Jurkat, Clone E6-1 (cell line): Measurements from ENCODE around the gene CX3CR1. TPM values are rescaled to one million over a fixed set of nuclear protein-coding genes. Genes with fewer than 3 reads are reported as not detected.
"Not testable (repeated sequence)": the region's sequence is repeated elsewhere in the genome, so short reads cannot be mapped to it uniquely, and the experiment has no call there.

Source experiments
- DNase-seq: peaks from one replicate; pipeline ENCODE4 v3.0.0-alpha.2; 2011; ENCODE audit warnings: low read depth, low spot score
- H3K4me3 ChIP-seq: 2 replicates; pipeline ENCODE4 v1.5.1; 2011; ENCODE audit warnings: mild to moderate bottlenecking, low read length, control low read depth, moderate library complexity
- polyA plus RNA-seq: library from polyadenylated mRNA; unstranded; fragments of >200 nt; gene quantifications from one replicate; pipeline ENCODE4 v1.2.1, GENCODE V29; 2012; ENCODE audit warnings: missing spikeins; ENCODE audit not compliant: insufficient read length, insufficient read depth

The CX3CR1 gene
- polyA plus RNA-seq: not detected

DNA sequence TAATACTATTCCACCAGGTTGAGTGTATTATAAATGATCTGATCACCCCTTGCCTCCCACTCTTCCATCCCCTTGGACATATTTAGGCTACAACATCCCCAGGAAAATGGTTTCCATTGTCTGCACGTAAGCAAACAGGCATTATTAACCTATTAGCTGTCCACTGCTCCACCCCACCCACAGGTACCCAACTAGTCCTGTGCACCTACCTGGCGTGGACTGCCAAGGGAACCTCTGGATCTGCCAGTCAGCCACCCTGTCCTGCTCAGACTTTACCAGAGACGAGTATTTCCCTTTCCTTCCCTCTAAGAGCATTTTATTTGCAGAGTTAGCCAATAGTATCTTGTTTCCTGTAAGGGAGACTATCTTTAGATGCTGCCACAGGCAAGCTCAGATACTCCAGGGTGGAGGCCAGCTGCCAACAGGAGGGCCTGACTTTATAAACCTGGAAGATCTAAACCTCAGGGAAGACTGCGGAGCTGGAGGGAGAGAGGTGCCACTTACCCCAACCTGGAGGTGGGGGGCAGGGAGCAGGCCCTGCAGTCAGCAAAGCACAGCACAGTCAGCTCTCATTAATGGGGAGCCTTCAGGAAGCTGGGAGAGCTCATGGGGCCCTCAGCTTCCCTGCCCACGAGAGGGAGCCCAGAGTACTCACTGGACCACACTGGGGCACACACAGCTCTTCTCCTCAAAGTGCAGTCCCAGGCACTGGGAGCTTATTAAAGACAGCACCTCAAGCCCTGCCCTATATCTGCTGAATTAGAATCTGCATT is at the start of gene CX3CR1:
TSS of gene CX3CR1 (minus strand) at position 292 of the 773 bp plus-strand sequence. CDS start 13,527 bp downstream, outside the sequence.
- no peak for DNase-seq
- no peak within 1 kb of the TSS for H3K4me3 ChIP-seq

GRCh38 chr3:39329493-39329892 is 49.7 kb upstream of the CX3CR1 start, which contains the start of gene CCR8:
TSS of gene CCR8 (plus strand) at chr3:39329709. CDS start at chr3:39332332, 2,623 bp downstream.
- no peak for DNase-seq
- H3K4me3 ChIP-seq: no peak within 1 kb of the TSS

- no peak for DNase-seq
- H3K4me3 ChIP-seq: no peak overlapping the region
These were observed 48.0 kb upstream of the CX3CR1 start for GRCh38 chr3:39327746-39328349.

GRCh38 chr3:39327053-39327745 is 47.4 kb upstream of the CX3CR1 start:
- no peak overlapping the region for H3K4me3 ChIP-seq
- no peak for DNase-seq

DNA sequence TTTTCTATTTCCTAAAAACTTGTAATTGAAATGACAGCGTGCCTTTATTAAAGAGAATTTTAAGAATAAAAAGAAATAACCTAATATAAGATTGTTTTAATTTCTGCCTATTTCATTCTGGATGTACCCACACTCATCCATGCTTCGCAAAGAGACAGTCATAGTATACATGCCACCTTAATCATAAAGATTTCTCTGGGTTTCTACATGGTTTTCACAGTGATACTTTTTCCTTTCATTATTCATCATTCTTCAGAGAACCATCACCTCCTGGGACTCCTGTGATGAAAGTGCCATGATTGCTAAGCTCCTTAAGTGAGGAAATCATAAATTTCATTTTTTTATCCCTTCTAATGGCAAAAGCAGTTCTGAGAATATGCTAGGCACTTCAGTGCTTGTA is 45.4 kb upstream of the CX3CR1 start:
- no peak for DNase-seq
- H3K4me3 ChIP-seq: no peak overlapping the region

DNA sequence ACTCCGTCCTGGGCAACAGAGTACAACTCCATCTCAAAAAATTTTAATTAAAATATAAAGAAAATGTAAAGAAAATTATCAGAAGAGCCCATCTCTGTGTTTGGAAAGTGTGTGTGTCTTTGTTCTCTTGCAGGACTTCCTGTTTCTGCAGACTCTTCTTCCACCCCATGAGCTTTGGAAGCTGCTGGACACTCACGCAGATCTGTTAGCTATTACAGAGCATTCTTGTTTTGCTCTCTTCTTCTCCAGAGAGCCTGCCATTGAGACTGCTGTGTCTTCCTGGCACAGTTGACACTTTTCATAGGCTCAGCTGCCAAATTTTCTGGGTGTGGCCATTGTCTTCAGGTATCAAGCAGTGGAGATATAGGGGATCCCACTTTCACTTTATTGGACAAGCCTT is 43.7 kb upstream of the CX3CR1 start:
- DNase-seq: no peak

GRCh38 chr3:39322936-39323335 is 43.1 kb upstream of the CX3CR1 start:
- DNase-seq: no peak
- no peak overlapping the region for H3K4me3 ChIP-seq

More for the DNA sequence above, 43.7 kb upstream of the CX3CR1 start:
- no peak overlapping the region for H3K4me3 ChIP-seq

GRCh38 chr3:39322209-39322715 is 42.4 kb upstream of the CX3CR1 start:
- not testable (repeated sequence) for DNase-seq, H3K4me3 ChIP-seq

DNA sequence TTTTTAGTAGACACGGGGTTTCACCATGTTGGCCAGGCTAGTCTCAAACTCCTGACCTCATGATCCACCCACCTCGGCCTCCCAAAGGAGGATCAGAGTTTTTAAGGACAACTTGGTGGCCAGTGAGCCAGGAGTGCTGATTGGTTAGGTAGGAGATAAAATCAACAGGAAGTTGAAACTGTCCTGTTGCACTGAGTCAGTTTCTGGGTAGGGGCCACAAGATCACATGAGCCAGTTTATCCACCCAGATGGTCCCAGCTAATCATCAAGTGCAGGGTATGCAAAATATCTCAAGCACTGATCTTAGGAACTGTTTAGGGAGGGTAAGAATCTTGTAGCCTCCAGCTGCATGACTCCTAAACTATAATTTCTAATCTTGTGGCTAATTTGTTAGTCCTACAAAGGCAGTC is 41.7 kb upstream of the CX3CR1 start:
- DNase-seq: not testable (repeated sequence)

DNA sequence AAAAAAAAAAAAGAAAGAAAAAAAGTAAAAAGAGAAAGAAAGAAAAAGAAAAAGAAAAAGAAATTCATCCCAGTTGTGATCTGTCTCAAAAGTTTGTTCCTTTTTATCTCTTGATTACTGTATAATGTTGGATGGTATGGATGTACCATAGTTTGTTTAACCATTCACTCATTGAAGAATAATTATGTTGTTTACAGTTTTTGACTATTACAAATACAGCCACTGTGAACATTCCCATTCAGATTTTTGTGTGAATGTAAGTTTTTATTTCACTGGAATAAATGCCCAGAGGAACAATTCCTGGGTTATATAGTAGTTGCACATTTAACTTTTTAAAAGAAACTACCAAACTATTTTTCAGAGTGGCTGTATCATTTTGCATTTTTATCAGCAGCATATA is 39.4 kb upstream of the CX3CR1 start:
- no peak overlapping the region for H3K4me3 ChIP-seq
- DNase-seq: no peak

More for the DNA sequence above, 41.7 kb upstream of the CX3CR1 start:
- not testable (repeated sequence) for H3K4me3 ChIP-seq

DNA sequence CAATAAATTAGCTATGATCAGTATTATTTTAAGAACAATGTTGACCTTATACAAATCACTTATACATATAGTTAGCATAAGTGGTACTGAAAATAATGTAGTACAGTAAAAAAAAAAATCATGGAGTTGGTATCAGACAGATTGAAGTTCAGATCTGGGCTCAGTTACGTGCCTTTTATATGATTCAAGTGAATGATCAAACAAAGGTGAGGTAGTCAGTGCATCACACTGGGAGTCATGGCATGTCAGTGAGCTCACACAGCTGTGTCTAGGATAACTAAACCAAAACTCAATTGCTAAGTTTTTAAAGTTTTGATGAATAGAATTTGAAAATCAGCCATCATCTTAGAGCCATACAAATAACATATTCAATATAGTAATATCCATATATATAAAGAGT is 38.5 kb upstream of the CX3CR1 start:
- H3K4me3 ChIP-seq: no peak overlapping the region
- DNase-seq: no peak

GRCh38 chr3:39317571-39318169 is 37.8 kb upstream of the CX3CR1 start:
- H3K4me3 ChIP-seq: no peak overlapping the region
- DNase-seq: no peak

DNA sequence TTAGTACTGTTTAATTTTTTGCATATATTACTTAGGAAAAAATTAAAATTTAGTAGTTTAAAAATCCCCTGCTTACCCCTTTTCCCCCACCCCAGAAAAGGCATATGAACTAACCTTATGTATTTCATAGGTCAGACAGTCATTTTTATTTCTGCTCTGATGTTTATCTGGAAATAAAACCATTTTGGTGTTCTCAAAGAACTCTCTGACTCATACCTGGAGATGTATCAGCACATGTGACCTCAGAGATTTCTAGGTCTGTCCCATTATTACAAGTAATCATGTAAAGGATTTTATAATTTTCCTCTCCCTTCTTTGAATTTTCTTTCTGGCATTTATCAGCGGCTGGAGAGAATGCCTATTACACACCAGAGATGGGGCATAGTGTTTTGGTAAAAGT is 35.6 kb upstream of the CX3CR1 start:
- no peak for DNase-seq

DNA sequence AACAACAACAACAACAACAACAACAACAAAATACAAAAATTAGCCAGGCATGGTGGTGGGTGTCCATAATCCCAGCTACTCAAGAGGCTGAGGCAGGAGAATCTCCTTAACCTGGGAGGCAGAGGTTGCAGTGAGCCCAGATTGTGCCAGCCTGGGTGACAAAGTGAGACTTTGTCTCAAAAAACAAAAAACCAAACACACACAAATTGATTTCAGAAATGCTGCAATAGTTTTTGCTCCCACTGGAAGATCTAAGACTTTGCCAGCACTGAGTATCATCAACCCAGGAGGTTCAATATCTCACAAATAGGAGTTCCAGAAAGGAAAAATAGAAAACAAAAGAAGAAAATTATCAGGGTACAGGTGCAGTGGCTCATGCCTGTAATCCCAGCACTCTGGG is 33.5 kb upstream of the CX3CR1 start:
- DNase-seq: no peak
- no peak overlapping the region for H3K4me3 ChIP-seq

More for the DNA sequence above, 35.6 kb upstream of the CX3CR1 start:
- no peak overlapping the region for H3K4me3 ChIP-seq

- H3K4me3 ChIP-seq: no peak overlapping the region
- DNase-seq: no peak
These were observed 22.3 kb upstream of the CX3CR1 start for GRCh38 chr3:39302178-39302577.

DNA sequence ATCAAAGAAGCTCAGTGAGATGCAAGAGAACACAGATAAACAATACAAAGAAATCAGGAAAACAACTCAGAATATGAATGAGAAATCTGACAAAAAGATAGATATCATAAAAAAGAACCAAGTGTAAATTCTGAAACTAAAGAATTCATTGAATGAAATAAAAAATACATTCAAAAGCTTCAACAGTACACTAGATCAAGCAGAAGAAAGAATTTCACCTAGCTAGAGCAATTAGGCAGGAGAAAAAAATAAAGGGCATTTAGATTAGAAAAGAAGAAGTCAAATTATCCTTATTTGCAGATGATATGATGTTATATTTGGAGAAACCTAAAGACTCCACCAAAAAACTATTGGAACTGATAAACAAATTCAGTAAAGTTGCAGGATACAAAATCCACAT is 19.4 kb upstream of the CX3CR1 start:
- DNase-seq: no peak
- no peak overlapping the region for H3K4me3 ChIP-seq

- no peak overlapping the region for H3K4me3 ChIP-seq
- no peak for DNase-seq
These were observed 16.6 kb upstream of the CX3CR1 start for GRCh38 chr3:39296197-39297077.

DNA sequence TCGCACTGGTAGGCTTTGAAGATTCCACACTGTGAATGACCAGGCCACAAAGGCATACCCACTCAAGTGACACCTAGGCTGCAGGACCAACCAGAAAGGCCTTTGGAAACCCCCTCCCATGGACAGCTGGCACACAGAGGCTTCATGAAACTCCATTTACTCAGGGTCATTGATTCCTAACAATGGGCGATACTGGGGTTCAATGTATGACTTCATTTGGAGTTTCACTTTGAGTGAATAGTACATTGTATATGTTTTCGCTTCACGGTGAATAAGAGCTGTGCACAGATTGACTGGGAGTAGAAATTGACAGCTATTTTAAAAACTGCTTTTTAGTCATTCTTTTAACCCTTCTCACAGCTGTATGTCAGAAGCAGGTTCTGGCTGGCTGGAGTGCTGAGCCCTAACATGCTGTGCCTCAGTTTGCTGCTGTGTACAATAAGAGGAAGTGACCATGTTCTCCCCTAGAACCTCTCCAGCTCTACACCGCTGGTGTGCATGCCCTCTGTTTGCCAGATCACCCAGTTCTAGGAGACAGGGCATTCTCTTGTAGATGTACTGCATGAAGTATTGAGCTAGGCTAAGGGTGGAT is 15.4 kb upstream of the CX3CR1 start:
- DNase-seq: no peak
- H3K4me3 ChIP-seq: no peak overlapping the region
